H9 (cell line): ENCODE results near the gene IRF2. TPM values are rescaled to one million over a fixed set of nuclear protein-coding genes. Genes with fewer than 3 reads are reported as not detected.

Experiments
- DNase-seq: peaks from one replicate; pipeline ENCODE4 v3.0.0-alpha.2; 2017
- H2AFZ ChIP-seq: one replicate; pipeline ENCODE4 v1.6.1; 2013; ENCODE audit warnings: mild to moderate bottlenecking, low read length, control low read depth, moderate library complexity
- H2AK5ac ChIP-seq: 2 replicates; pipeline ENCODE4 v1.6.1; 2013; ENCODE audit warnings: low read length, control low read depth, mixed read lengths; ENCODE audit not compliant: insufficient read length
- H2BK120ac ChIP-seq: one replicate; pipeline ENCODE4 v1.6.1; 2013; ENCODE audit warnings: low read depth, mild to moderate bottlenecking, low read length, control low read depth, inconsistent platforms; ENCODE audit not compliant: poor library complexity, severe bottlenecking
- H2BK12ac ChIP-seq: 2 replicates; pipeline ENCODE4 v1.6.1; 2013; ENCODE audit warnings: low read length, control low read depth, mixed read lengths, low read depth; ENCODE audit not compliant: insufficient read length
- H2BK15ac ChIP-seq: 2 replicates; pipeline ENCODE4 v1.6.1; 2013; ENCODE audit warnings: low read depth, low read length, control low read depth
- H2BK20ac ChIP-seq: one replicate; pipeline ENCODE4 v1.6.1; 2013; ENCODE audit warnings: low read depth, mild to moderate bottlenecking, low read length, control low read depth, inconsistent platforms; ENCODE audit not compliant: poor library complexity, severe bottlenecking
- H2BK5ac ChIP-seq: 2 replicates; pipeline ENCODE4 v1.6.1; 2013; ENCODE audit warnings: low read length, control low read depth, mixed read lengths; ENCODE audit not compliant: insufficient read length
- H3K14ac ChIP-seq: 2 replicates; pipeline ENCODE4 v1.6.1; 2013; ENCODE audit warnings: low read length, control low read depth; ENCODE audit not compliant: insufficient read depth
- H3K18ac ChIP-seq: 2 replicates; pipeline ENCODE4 v1.6.1; 2013; ENCODE audit warnings: low read depth, mild to moderate bottlenecking, mixed read lengths, low read length, control low read depth; ENCODE audit not compliant: insufficient read length
- H3K23ac ChIP-seq: 2 replicates; pipeline ENCODE4 v1.6.1; 2013; ENCODE audit warnings: low read length, control low read depth, mixed read lengths, low read depth; ENCODE audit not compliant: insufficient read length
- H3K23me2 ChIP-seq: 2 replicates; pipeline ENCODE4 v1.6.1; 2013; ENCODE audit warnings: low read depth, mild to moderate bottlenecking, mixed read lengths, low read length, control low read depth; ENCODE audit not compliant: insufficient read length, poor library complexity, severe bottlenecking
- H3K27ac ChIP-seq: 2 replicates; pipeline ENCODE4 v1.5.1; 2013; ENCODE audit warnings: low read length, control low read depth, mixed read lengths, low read depth; ENCODE audit not compliant: insufficient read length
- H3K27me3 ChIP-seq: 2 replicates; pipeline ENCODE4 v1.6.1; 2013; ENCODE audit warnings: low read length, control low read depth, inconsistent platforms; ENCODE audit not compliant: insufficient read depth
- H3K4ac ChIP-seq: 2 replicates; pipeline ENCODE4 v1.6.1; 2013; ENCODE audit warnings: low read depth, mild to moderate bottlenecking, control low read depth, inconsistent platforms, low read length, moderate library complexity
- H3K4me1 ChIP-seq: 2 replicates; pipeline ENCODE4 v1.6.1; 2013; ENCODE audit warnings: low read length, control low read depth, inconsistent platforms; ENCODE audit not compliant: insufficient read depth
- H3K4me2 ChIP-seq: 2 replicates; pipeline ENCODE4 v1.6.1; 2013; ENCODE audit warnings: low read length, control low read depth, mixed read lengths; ENCODE audit not compliant: insufficient read length, insufficient read depth
- H3K56ac ChIP-seq: 2 replicates; pipeline ENCODE4 v1.6.1; 2013; ENCODE audit warnings: low read depth, mild to moderate bottlenecking, mixed read lengths, low read length, control low read depth; ENCODE audit not compliant: insufficient read length
- H3K79me1 ChIP-seq: 2 replicates; pipeline ENCODE4 v1.6.1; 2013; ENCODE audit warnings: low read depth, mild to moderate bottlenecking, moderate library complexity, low read length, control low read depth, inconsistent platforms; ENCODE audit not compliant: insufficient read depth, poor library complexity, severe bottlenecking
- H3K79me2 ChIP-seq: 2 replicates; pipeline ENCODE4 v1.6.1; 2013; ENCODE audit warnings: low read length, control low read depth, inconsistent platforms; ENCODE audit not compliant: insufficient read depth
- H3K9ac ChIP-seq: 2 replicates; pipeline ENCODE4 v1.6.1; 2013; ENCODE audit warnings: low read length, control low read depth, mixed read lengths; ENCODE audit not compliant: insufficient read length; ENCODE audit errors: extremely low read depth
- H3K9me3 ChIP-seq: one replicate; pipeline ENCODE4 v1.6.1; 2013; ENCODE audit warnings: low read depth, low read length, inconsistent platforms; ENCODE audit not compliant: control insufficient read depth
- H3T11ph ChIP-seq: one replicate; pipeline ENCODE4 v1.6.1; 2013; ENCODE audit warnings: mild to moderate bottlenecking, low read length, control low read depth, inconsistent platforms
- H4K20me1 ChIP-seq: one replicate; pipeline ENCODE4 v1.6.1; 2013; ENCODE audit not compliant: control insufficient read depth, insufficient read length, insufficient read depth
- H4K5ac ChIP-seq: 2 replicates; pipeline ENCODE4 v1.6.1; 2013; ENCODE audit warnings: low read depth, mild to moderate bottlenecking, mixed read lengths, low read length, control low read depth; ENCODE audit not compliant: insufficient read length
- H4K8ac ChIP-seq: replicated peaks from 2 replicates; pipeline ENCODE4 v1.6.1; 2013; ENCODE audit warnings: low read length, control low read depth, mixed read lengths, low read depth; ENCODE audit not compliant: insufficient read length
- H4K91ac ChIP-seq: 2 replicates; pipeline ENCODE4 v1.6.1; 2013; ENCODE audit warnings: low read depth, mild to moderate bottlenecking, moderate library complexity, mixed read lengths, low read length, control low read depth; ENCODE audit not compliant: insufficient read length
- H3K27ac Mint-ChIP-seq, 3 experiments: 2 replicates in 2 of 3; 3 replicates in 1 of 3; pipeline ENCODE4 v1.8.0; 2020 to 2021; ENCODE audit warnings: mixed read lengths in 3 of 3, mild to moderate bottlenecking in 1 of 3, moderate library complexity in 1 of 3
- H3K27me3 Mint-ChIP-seq: 2 replicates; pipeline ENCODE4 v1.8.0; 2021; ENCODE audit warnings: low read depth, mild to moderate bottlenecking, moderate library complexity, mixed read lengths
- H3K36me3 Mint-ChIP-seq, 3 experiments: 2 replicates in 2 of 3; 3 replicates in 1 of 3; pipeline ENCODE4 v1.8.0; 2020 to 2021; ENCODE audit warnings: low read depth in 3 of 3, mixed read lengths in 3 of 3; ENCODE audit not compliant: insufficient read depth in 1 of 3
- H3K4me1 Mint-ChIP-seq, 2 experiments: 2 replicates each; pipeline ENCODE4 v1.8.0; 2020; ENCODE audit warnings: mixed read lengths in 2 of 2
- H3K4me3 Mint-ChIP-seq, 2 experiments: 2 replicates in 1 of 2; 3 replicates in 1 of 2; pipeline ENCODE4 v1.8.0; 2020 to 2021; ENCODE audit warnings: mild to moderate bottlenecking in 2 of 2, mixed read lengths in 2 of 2, moderate library complexity in 1 of 2
- H3K9me3 Mint-ChIP-seq, 2 experiments: 2 replicates in 1 of 2; 3 replicates in 1 of 2; pipeline ENCODE4 v1.8.0; 2020; ENCODE audit warnings: mild to moderate bottlenecking in 2 of 2, mixed read lengths in 2 of 2, moderate library complexity in 1 of 2
- WGBS: extraction: QIAGEN DNeasy Blood & Tissue Kit; methylation state at CpG from one replicate; pipeline ENCODE4 v1.1.7; 2013; ENCODE audit warnings: missing lambda C conversion rate, low lambda C conversion rate, mixed read lengths; ENCODE audit not compliant: insufficient read length; ENCODE audit errors: extremely low coverage; 5-methylcytosine and 5-hydroxymethylcytosine counted together
- total RNA-seq: library from RNA; stranded (reverse); gene quantifications from 2 replicates; pipeline ENCODE4 v1.2.1, GENCODE V29; 2021
- TF ChIP-seq, protein P1 (sequence below): fragments of 200-600 bp; sonication (generic); conservative IDR thresholded peaks from 3 replicates; pipeline ENCODE4 v1.8.0; 2021; ENCODE audit warnings: antibody characterized with exemption, mild to moderate bottlenecking

Gene IRF2
- total RNA-seq, 1 experiment from 2014 or later: 13.5 TPM

DNA sequence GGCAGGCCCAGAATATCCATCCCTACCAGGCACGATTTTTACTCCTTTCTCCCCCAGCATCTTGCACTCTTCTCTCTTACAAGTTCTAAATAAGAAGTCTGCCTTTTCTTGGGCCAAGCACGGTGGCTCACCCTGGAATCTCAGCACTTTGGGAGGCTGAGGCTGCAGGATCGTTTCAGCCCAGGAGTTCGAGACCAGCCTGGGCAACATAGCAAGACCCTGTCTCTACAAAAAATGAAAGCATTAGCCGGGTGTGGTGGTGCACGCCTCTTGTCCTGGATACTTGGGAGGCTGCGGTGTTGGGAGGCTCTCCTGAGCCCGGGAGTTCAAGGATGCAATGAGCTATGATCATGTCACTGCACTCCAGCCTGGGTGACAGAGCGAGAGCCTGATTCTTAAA, 64.8 kb downstream of the IRF2 start:
- no peak overlapping the region for H3K23ac ChIP-seq
- no peak overlapping the region for H3K18ac ChIP-seq
- no peak overlapping the region for H3K4me3 Mint-ChIP-seq
- no peak overlapping the region for H3K14ac ChIP-seq
- H3K27me3 ChIP-seq: no peaks in the 10 kb centered on the region
- WGBS: no CpG with 5 or more reads among the region's 9 CpGs
- no peaks in the 10 kb centered on the region for H3K79me2 ChIP-seq
- no peaks in the 10 kb centered on the region for H3K9me3 Mint-ChIP-seq
- no peak overlapping the region for H4K8ac ChIP-seq
- no peak overlapping the region for H3K27ac ChIP-seq
- no peak overlapping the region for H4K91ac ChIP-seq
- no peak overlapping the region for H2AK5ac ChIP-seq
- H4K20me1 ChIP-seq: no peaks in the 10 kb centered on the region
- TF ChIP-seq, protein P1, sequence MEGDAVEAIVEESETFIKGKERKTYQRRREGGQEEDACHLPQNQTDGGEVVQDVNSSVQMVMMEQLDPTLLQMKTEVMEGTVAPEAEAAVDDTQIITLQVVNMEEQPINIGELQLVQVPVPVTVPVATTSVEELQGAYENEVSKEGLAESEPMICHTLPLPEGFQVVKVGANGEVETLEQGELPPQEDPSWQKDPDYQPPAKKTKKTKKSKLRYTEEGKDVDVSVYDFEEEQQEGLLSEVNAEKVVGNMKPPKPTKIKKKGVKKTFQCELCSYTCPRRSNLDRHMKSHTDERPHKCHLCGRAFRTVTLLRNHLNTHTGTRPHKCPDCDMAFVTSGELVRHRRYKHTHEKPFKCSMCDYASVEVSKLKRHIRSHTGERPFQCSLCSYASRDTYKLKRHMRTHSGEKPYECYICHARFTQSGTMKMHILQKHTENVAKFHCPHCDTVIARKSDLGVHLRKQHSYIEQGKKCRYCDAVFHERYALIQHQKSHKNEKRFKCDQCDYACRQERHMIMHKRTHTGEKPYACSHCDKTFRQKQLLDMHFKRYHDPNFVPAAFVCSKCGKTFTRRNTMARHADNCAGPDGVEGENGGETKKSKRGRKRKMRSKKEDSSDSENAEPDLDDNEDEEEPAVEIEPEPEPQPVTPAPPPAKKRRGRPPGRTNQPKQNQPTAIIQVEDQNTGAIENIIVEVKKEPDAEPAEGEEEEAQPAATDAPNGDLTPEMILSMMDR: no peak
- H3K4ac ChIP-seq: no peak overlapping the region
- H3K4me1 ChIP-seq: peaks cover 6% of the 10 kb centered on the region
- no peak overlapping the region for H2BK15ac ChIP-seq
- no peaks in the 10 kb centered on the region for H3K9me3 ChIP-seq
- H2BK5ac ChIP-seq: no peak overlapping the region
- H3K27me3 Mint-ChIP-seq: no peaks in the 10 kb centered on the region
- peaks cover 20 to 42% (median 40%) of the 10 kb centered on the region in 3 experiments for H3K36me3 Mint-ChIP-seq
- H3K23me2 ChIP-seq: no peaks in the 10 kb centered on the region
- H2BK12ac ChIP-seq: no peak overlapping the region
- no peak overlapping the region for H2BK120ac ChIP-seq
- H3K27ac Mint-ChIP-seq: peak overlapping the region; percentile 15 to 91 (median 54); a peak in 2 of 7 replicates
- no peaks in the 10 kb centered on the region for H3K79me1 ChIP-seq
- peaks cover 27 to 30% of the 10 kb centered on the region in 2 experiments for H3K4me1 Mint-ChIP-seq
- H3K4me2 ChIP-seq: no peak overlapping the region
- H3K56ac ChIP-seq: no peak overlapping the region
- no peak overlapping the region for H3T11ph ChIP-seq
- no peak for DNase-seq
- H4K5ac ChIP-seq: no peak overlapping the region
- no peak overlapping the region for H3K9ac ChIP-seq
- no peak overlapping the region for H2BK20ac ChIP-seq
- no peak overlapping the region for H2AFZ ChIP-seq
